Muscle of leg (tissue), 11 donors: Measurements from ENCODE around the gene CCL18. TPM values are rescaled to one million over a fixed set of nuclear protein-coding genes. Genes with fewer than 3 reads are reported as not detected.
A peak's percentile ranks its signal among the peaks of the same experiment; 100 is the strongest.
"Not testable (repeated sequence)": the region's sequence is repeated elsewhere in the genome, so short reads cannot be mapped to it uniquely, and the experiment has no call there.

Source experiments
- DNase-seq: peaks from one replicate; pipeline ENCODE4 v3.0.0; 2013
- H3K27ac ChIP-seq: one replicate; pipeline ENCODE4 v1.5.1; 2013; ENCODE audit warnings: mild to moderate bottlenecking, low read length, control low read depth
- H3K27me3 ChIP-seq: one replicate; pipeline ENCODE4 v1.6.1; 2013; ENCODE audit warnings: low read length; ENCODE audit not compliant: control insufficient read depth, insufficient read depth
- H3K36me3 ChIP-seq: one replicate; pipeline ENCODE4 v1.6.1; 2013; ENCODE audit warnings: low read length; ENCODE audit not compliant: control insufficient read depth, insufficient read depth
- H3K4me1 ChIP-seq: one replicate; pipeline ENCODE4 v1.6.1; 2013; ENCODE audit warnings: low read length; ENCODE audit not compliant: control insufficient read depth, insufficient read depth
- H3K4me3 ChIP-seq: one replicate; pipeline ENCODE4 v1.5.1; 2013; ENCODE audit warnings: low read length, control low read depth
- H3K9me3 ChIP-seq: replicated peaks from 2 replicates; pipeline ENCODE4 v1.6.1; 2013; ENCODE audit warnings: low read depth, low read length; ENCODE audit not compliant: control insufficient read depth
- WGBS: methylation state at CpG from one replicate; pipeline ENCODE4 v1.1.5; 2013; ENCODE audit warnings: missing lambda C conversion rate; ENCODE audit not compliant: insufficient coverage; 5-methylcytosine and 5-hydroxymethylcytosine counted together
- polyA plus RNA-seq, 8 donors: library from polyadenylated mRNA; unstranded; fragments of 120-200 nt; gene quantifications; one replicate each; pipeline versions ENCODE4 v1.2.1 to v1.2.3, GENCODE V29; 2013; ENCODE audit warnings: inconsistent platforms in 1 of 8, low replicate concordance in 1 of 8; ENCODE audit not compliant: insufficient read length in 8 of 8, insufficient read depth in 1 of 8
- total RNA-seq: library from RNA; stranded (reverse); fragments of 120-200 nt; gene quantifications from one replicate; pipeline ENCODE4 v1.2.4, GENCODE V29; 2013

The CCL18 gene
- total and polyA plus RNA-seq, 9 donors = 0.23 to 0.62 (median 0.23) TPM; not detected in 6

GRCh38 chr17:36087897-36088572 lies 24.0 kb downstream of the CCL18 start:
- H3K4me1 ChIP-seq, H3K36me3 ChIP-seq, DNase-seq, H3K4me3 ChIP-seq, H3K27ac ChIP-seq, H3K27me3 ChIP-seq, H3K9me3 ChIP-seq: not testable (repeated sequence)
- WGBS = no CpG with 5 or more reads among the region's 10 CpGs

- Histone ChIP-seq H3K27ac (no peak overlapping the region), H3K36me3 (no peaks in the 10 kb centered on the region), H3K9me3 (no peaks in the 10 kb centered on the region), H3K27me3 (no peaks in the 10 kb centered on the region), H3K4me1 (no peaks in the 10 kb centered on the region), H3K4me3 (no peak overlapping the region)
- 67% methylated on average over 10 of the region's 14 CpGs for WGBS
- no peak for DNase-seq
Observed at GRCh38 chr17:36088670-36089338, 24.7 kb downstream of the CCL18 start.

GRCh38 chr17:36089339-36089865 lies 25.3 kb downstream of the CCL18 start:
- no peaks in the 10 kb centered on the region for H3K36me3 ChIP-seq
- no peak overlapping the region for H3K4me3 ChIP-seq
- H3K9me3 ChIP-seq = no peaks in the 10 kb centered on the region
- DNase-seq = no peak
- H3K4me1 ChIP-seq = no peaks in the 10 kb centered on the region
- WGBS = 57% methylated on average over 1 of the region's 4 CpGs
- H3K27ac ChIP-seq = no peak overlapping the region
- no peaks in the 10 kb centered on the region for H3K27me3 ChIP-seq

- no peak within 1 kb of the TSS for H3K4me3 ChIP-seq
- no peaks in the 10 kb centered on the region for H3K9me3 ChIP-seq
Observed at GRCh38 chr17:36089888-36090836, 26.1 kb downstream of the CCL18 start, which contains the start of gene CCL3. CCL3 (minus strand) TSS chr17:36090143; CDS start chr17:36090058, 85 bp downstream.

GRCh38 chr17:36092230-36092629 lies 28.2 kb downstream of the CCL18 start:
- WGBS = 100% methylated on average over 2 of the region's 4 CpGs
- no peaks in the 10 kb centered on the region for H3K4me1 ChIP-seq
- H3K9me3 ChIP-seq = no peaks in the 10 kb centered on the region

More at GRCh38 chr17:36089888-36090836, 26.1 kb downstream of the CCL18 start, which contains the start of gene CCL3:
- 55% methylated on average over 5 of the region's 9 CpGs for WGBS
- H3K27ac ChIP-seq = no peak within 1 kb of the TSS
- peak; percentile 76 for DNase-seq
- H3K27me3 ChIP-seq = no peaks in the 10 kb centered on the region
- no peaks in the 10 kb centered on the region for H3K36me3 ChIP-seq
- no peaks in the 10 kb centered on the region for H3K4me1 ChIP-seq

GRCh38 chr17:36092715-36093114 lies 28.6 kb downstream of the CCL18 start:
- H3K4me1 ChIP-seq, H3K9me3 ChIP-seq, H3K27me3 ChIP-seq, H3K27ac ChIP-seq, H3K36me3 ChIP-seq, H3K4me3 ChIP-seq, DNase-seq: not testable (repeated sequence)
- WGBS = no CpG with 5 or more reads among the region's 6 CpGs

More at GRCh38 chr17:36092230-36092629, 28.2 kb downstream of the CCL18 start:
- peak; percentile 35 for DNase-seq
- Histone ChIP-seq H3K4me3 (no peak overlapping the region), H3K27me3 (no peaks in the 10 kb centered on the region), H3K36me3 (no peaks in the 10 kb centered on the region), H3K27ac (no peak overlapping the region)

- no peaks in the 10 kb centered on the region for H3K9me3 ChIP-seq
- no CpG with 5 or more reads among the region's 1 CpG for WGBS
- no peaks in the 10 kb centered on the region for H3K36me3 ChIP-seq
- DNase-seq = no peak
- H3K27me3 ChIP-seq = no peaks in the 10 kb centered on the region
- H3K4me3 ChIP-seq = no peak overlapping the region
- H3K27ac ChIP-seq = no peak overlapping the region
- H3K4me1 ChIP-seq = no peaks in the 10 kb centered on the region
Observed at GRCh38 chr17:36094232-36094631, 30.2 kb downstream of the CCL18 start.

- H3K27me3 ChIP-seq = no peaks in the 10 kb centered on the region
- 82% methylated on average over 7 of the region's 7 CpGs for WGBS
- no peak for DNase-seq
- H3K36me3 ChIP-seq = no peaks in the 10 kb centered on the region
- no peaks in the 10 kb centered on the region for H3K9me3 ChIP-seq
- no peak overlapping the region for H3K4me3 ChIP-seq
- no peaks in the 10 kb centered on the region for H3K4me1 ChIP-seq
- no peak overlapping the region for H3K27ac ChIP-seq
Observed at GRCh38 chr17:36094746-36095145, 30.7 kb downstream of the CCL18 start.

- no peak for DNase-seq
- no CpG with 5 or more reads among the region's 1 CpG for WGBS
- H3K27me3 ChIP-seq = no peaks in the 10 kb centered on the region
- H3K4me3 ChIP-seq = no peak overlapping the region
- H3K36me3 ChIP-seq = no peaks in the 10 kb centered on the region
- no peaks in the 10 kb centered on the region for H3K9me3 ChIP-seq
- H3K27ac ChIP-seq = no peak overlapping the region
- H3K4me1 ChIP-seq = no peaks in the 10 kb centered on the region
Observed at GRCh38 chr17:36095992-36096391, 31.9 kb downstream of the CCL18 start.
